ENCODE results near the gene ANKS6. TPM values are rescaled to one million over a fixed set of nuclear protein-coding genes. Genes with fewer than 3 reads are reported as not detected.

The ANKS6 gene
- total and polyA plus RNA-seq, 4 donors, result 8.4 to 23.8 (median 20.7) TPM

- DNase-seq (no peak), ATAC-seq (ENCODE audit: low FRiP score) (no peak)
- intact Hi-C loops (cut with DNase I), result no loop called here
- H3K27me3 ChIP-seq (ENCODE audit: control insufficient read depth in 1 of 2, insufficient read depth in 2 of 2, low read length in 1 of 2), result peaks cover 0 to 2% of the 10 kb centered on the region in 2 donors
- no peaks in the 10 kb centered on the region for H3K9me3 ChIP-seq (ENCODE audit: control insufficient read depth, low read length)
- 71 to 75% methylated on average over 7 of the region's 7 CpGs for WGBS, 2 donors
- no peaks in the 10 kb centered on the region for H3K4me1 ChIP-seq (ENCODE audit: control insufficient read depth in 1 of 2, insufficient read depth in 2 of 2, low read length in 2 of 2)
- no peaks in the 10 kb centered on the region for H3K36me3 ChIP-seq (ENCODE audit: control insufficient read depth in 1 of 2, insufficient read depth in 2 of 2, low read length in 1 of 2)
- no peak overlapping the region for H3K27ac ChIP-seq (ENCODE audit: low read depth in 1 of 2, low read length in 2 of 2)
- no peak overlapping the region for H3K4me3 ChIP-seq (ENCODE audit: low read length in 2 of 2)
Observed at GRCh38 chr9:98701576-98701975, 94.8 kb downstream of the ANKS6 start.

GRCh38 chr9:98700801-98701200, 95.6 kb downstream of the ANKS6 start:
- DNase-seq (no peak), ATAC-seq (ENCODE audit: low FRiP score) (no peak)
- Histone ChIP-seq H3K4me3 (ENCODE audit: low read length in 2 of 2) (no peak overlapping the region), H3K27ac (ENCODE audit: low read depth in 1 of 2, low read length in 2 of 2) (no peak overlapping the region), H3K9me3 (ENCODE audit: control insufficient read depth, low read length) (no peaks in the 10 kb centered on the region), H3K4me1 (ENCODE audit: control insufficient read depth in 1 of 2, insufficient read depth in 2 of 2, low read length in 2 of 2) (no peaks in the 10 kb centered on the region), H3K27me3 (ENCODE audit: control insufficient read depth in 1 of 2, insufficient read depth in 2 of 2, low read length in 1 of 2) (peaks cover 0 to 2% of the 10 kb centered on the region in 2 donors), H3K36me3 (ENCODE audit: control insufficient read depth in 1 of 2, insufficient read depth in 2 of 2, low read length in 1 of 2) (no peaks in the 10 kb centered on the region)
- 53 to 56% methylated on average over 4 of the region's 4 CpGs for WGBS, 2 donors
- intact Hi-C loops (cut with DNase I), result no loop called here

- no peaks in the 10 kb centered on the region for H3K4me1 ChIP-seq (ENCODE audit: control insufficient read depth in 1 of 2, insufficient read depth in 2 of 2, low read length in 2 of 2)
- H3K4me3 ChIP-seq (ENCODE audit: low read length in 2 of 2), result no peak overlapping the region
- DNase-seq (no peak), ATAC-seq (ENCODE audit: low FRiP score) (no peak)
- intact Hi-C loops (cut with DNase I), result no loop called here
- WGBS, 2 donors, result 46 to 55% methylated on average over 6 of the region's 6 CpGs
- no peaks in the 10 kb centered on the region for H3K36me3 ChIP-seq (ENCODE audit: control insufficient read depth in 1 of 2, insufficient read depth in 2 of 2, low read length in 1 of 2)
- peaks cover 0 to 2% of the 10 kb centered on the region in 2 donors for H3K27me3 ChIP-seq (ENCODE audit: control insufficient read depth in 1 of 2, insufficient read depth in 2 of 2, low read length in 1 of 2)
- H3K9me3 ChIP-seq (ENCODE audit: control insufficient read depth, low read length), result no peaks in the 10 kb centered on the region
- no peak overlapping the region for H3K27ac ChIP-seq (ENCODE audit: low read depth in 1 of 2, low read length in 2 of 2)
Observed at GRCh38 chr9:98698856-98699255, 97.5 kb downstream of the ANKS6 start.

GRCh38 chr9:98694943-98695342, 101.4 kb downstream of the ANKS6 start:
- no peak overlapping the region for H3K4me3 ChIP-seq (ENCODE audit: low read length in 2 of 2)
- DNase-seq (no peak), ATAC-seq (ENCODE audit: low FRiP score) (no peak)
- H3K27me3 ChIP-seq (ENCODE audit: control insufficient read depth in 1 of 2, insufficient read depth in 2 of 2, low read length in 1 of 2), result peaks cover 0 to 2% of the 10 kb centered on the region in 2 donors
- H3K4me1 ChIP-seq (ENCODE audit: control insufficient read depth in 1 of 2, insufficient read depth in 2 of 2, low read length in 2 of 2), result no peaks in the 10 kb centered on the region
- 79 to 82% methylated on average over 2 of the region's 2 CpGs for WGBS, 2 donors
- no peaks in the 10 kb centered on the region for H3K9me3 ChIP-seq (ENCODE audit: control insufficient read depth, low read length)
- H3K36me3 ChIP-seq (ENCODE audit: control insufficient read depth in 1 of 2, insufficient read depth in 2 of 2, low read length in 1 of 2), result no peaks in the 10 kb centered on the region
- H3K27ac ChIP-seq (ENCODE audit: low read depth in 1 of 2, low read length in 2 of 2), result no peak overlapping the region
- intact Hi-C loops (cut with DNase I), result no loop called here

- H3K9me3 ChIP-seq (ENCODE audit: control insufficient read depth, low read length), result no peaks in the 10 kb centered on the region
- no peak for ATAC-seq (ENCODE audit: low FRiP score)
- no peak overlapping the region for H3K4me3 ChIP-seq (ENCODE audit: low read length in 2 of 2)
- intact Hi-C loops (cut with DNase I), result no loop called here
- DNase-seq, result no peak
- H3K27me3 ChIP-seq (ENCODE audit: control insufficient read depth in 1 of 2, insufficient read depth in 2 of 2, low read length in 1 of 2), result no peaks in the 10 kb centered on the region
- H3K27ac ChIP-seq (ENCODE audit: low read depth in 1 of 2, low read length in 2 of 2), result no peak overlapping the region
- no peaks in the 10 kb centered on the region for H3K36me3 ChIP-seq (ENCODE audit: control insufficient read depth in 1 of 2, insufficient read depth in 2 of 2, low read length in 1 of 2)
- no peaks in the 10 kb centered on the region for H3K4me1 ChIP-seq (ENCODE audit: control insufficient read depth in 1 of 2, insufficient read depth in 2 of 2, low read length in 2 of 2)
- 93 to 95% methylated on average over 7 of the region's 7 CpGs for WGBS, 2 donors
Observed at GRCh38 chr9:98692392-98692791, 104.0 kb downstream of the ANKS6 start.

- intact Hi-C loops (cut with DNase I), result no loop called here
- no peak for DNase-seq
- Histone ChIP-seq H3K36me3 (ENCODE audit: control insufficient read depth in 1 of 2, insufficient read depth in 2 of 2, low read length in 1 of 2) (no peaks in the 10 kb centered on the region), H3K9me3 (ENCODE audit: control insufficient read depth, low read length) (no peaks in the 10 kb centered on the region), H3K4me1 (ENCODE audit: control insufficient read depth in 1 of 2, insufficient read depth in 2 of 2, low read length in 2 of 2) (no peaks in the 10 kb centered on the region), H3K4me3 (ENCODE audit: low read length in 2 of 2) (no peak overlapping the region), H3K27me3 (ENCODE audit: control insufficient read depth in 1 of 2, insufficient read depth in 2 of 2, low read length in 1 of 2) (no peaks in the 10 kb centered on the region), H3K27ac (ENCODE audit: low read depth in 1 of 2, low read length in 2 of 2) (no peak overlapping the region)
- 93 to 95% methylated on average over 3 of the region's 3 CpGs for WGBS, 2 donors
- ATAC-seq (ENCODE audit: low FRiP score), result no peak
Observed at GRCh38 chr9:98691890-98692289, 104.5 kb downstream of the ANKS6 start.

- H3K4me1 ChIP-seq (ENCODE audit: control insufficient read depth in 1 of 2, insufficient read depth in 2 of 2, low read length in 2 of 2), result no peaks in the 10 kb centered on the region
- no peak for DNase-seq
- H3K9me3 ChIP-seq (ENCODE audit: control insufficient read depth, low read length), result no peaks in the 10 kb centered on the region
- 76 to 79% methylated on average over 1 of the region's 1 CpG for WGBS, 2 donors
- H3K4me3 ChIP-seq (ENCODE audit: low read length in 2 of 2), result no peak overlapping the region
- no peaks in the 10 kb centered on the region for H3K36me3 ChIP-seq (ENCODE audit: control insufficient read depth in 1 of 2, insufficient read depth in 2 of 2, low read length in 1 of 2)
- no peaks in the 10 kb centered on the region for H3K27me3 ChIP-seq (ENCODE audit: control insufficient read depth in 1 of 2, insufficient read depth in 2 of 2, low read length in 1 of 2)
- ATAC-seq (ENCODE audit: low FRiP score), result no peak
- H3K27ac ChIP-seq (ENCODE audit: low read depth in 1 of 2, low read length in 2 of 2), result no peak overlapping the region
- intact Hi-C loops (cut with DNase I), result no loop called here
Observed at GRCh38 chr9:98690686-98691085, 105.7 kb downstream of the ANKS6 start.

GRCh38 chr9:98688710-98689495, 107.5 kb downstream of the ANKS6 start:
- intact Hi-C loops (cut with DNase I), result no loop called here
- H3K4me3 ChIP-seq (ENCODE audit: low read length in 2 of 2), result no peak overlapping the region
- no peaks in the 10 kb centered on the region for H3K9me3 ChIP-seq (ENCODE audit: control insufficient read depth, low read length)
- ATAC-seq (ENCODE audit: low FRiP score) (no peak), DNase-seq (no peak)
- no peaks in the 10 kb centered on the region for H3K36me3 ChIP-seq (ENCODE audit: control insufficient read depth in 1 of 2, insufficient read depth in 2 of 2, low read length in 1 of 2)
- no peak overlapping the region for H3K27ac ChIP-seq (ENCODE audit: low read depth in 1 of 2, low read length in 2 of 2)
- no peaks in the 10 kb centered on the region for H3K27me3 ChIP-seq (ENCODE audit: control insufficient read depth in 1 of 2, insufficient read depth in 2 of 2, low read length in 1 of 2)
- WGBS, 2 donors, result 78 to 81% methylated on average over 7 of the region's 7 CpGs
- no peaks in the 10 kb centered on the region for H3K4me1 ChIP-seq (ENCODE audit: control insufficient read depth in 1 of 2, insufficient read depth in 2 of 2, low read length in 2 of 2)

- WGBS, 2 donors, result 94 to 100% methylated on average over 1 of the region's 1 CpG
- H3K27me3 ChIP-seq (ENCODE audit: control insufficient read depth in 1 of 2, insufficient read depth in 2 of 2, low read length in 1 of 2), result no peaks in the 10 kb centered on the region
Observed at GRCh38 chr9:98687911-98688310, 108.4 kb downstream of the ANKS6 start.

More at GRCh38 chr9:98687911-98688310, 108.4 kb downstream of the ANKS6 start:
- Histone ChIP-seq H3K9me3 (ENCODE audit: control insufficient read depth, low read length) (no peaks in the 10 kb centered on the region), H3K4me1 (ENCODE audit: control insufficient read depth in 1 of 2, insufficient read depth in 2 of 2, low read length in 2 of 2) (no peaks in the 10 kb centered on the region), H3K27ac (ENCODE audit: low read depth in 1 of 2, low read length in 2 of 2) (no peak overlapping the region), H3K36me3 (ENCODE audit: control insufficient read depth in 1 of 2, insufficient read depth in 2 of 2, low read length in 1 of 2) (no peaks in the 10 kb centered on the region), H3K4me3 (ENCODE audit: low read length in 2 of 2) (no peak overlapping the region)
- ATAC-seq (ENCODE audit: low FRiP score) (no peak), DNase-seq (no peak)
- intact Hi-C loops (cut with DNase I), result no loop called here
